Placental pericyte (primary cell): Measurements from ENCODE around the gene UTRN. TPM values are rescaled to one million over a fixed set of nuclear protein-coding genes. Genes with fewer than 3 reads are reported as not detected.

Experiments used
- total RNA-seq: library from RNA; depleted of rRNA; stranded (reverse); fragments of >200 nt; gene quantifications from 2 replicates; pipeline ENCODE4 v1.2.3, GENCODE V29; 2012

UTRN gene
- 71.3 and 114 TPM in 2 replicates for total RNA-seq

GRCh38 chr6:144284783-144285547 lies at the start of gene UTRN:
TSS of gene UTRN (plus strand) at chr6:144285335. CDS start at chr6:144291829, 6,494 bp downstream.

Other genes with a start within 250 kb of the UTRN start
- 109 and 126 TPM in 2 replicates for gene SF3B5, start 189.8 kb upstream of the UTRN start, total RNA-seq
- gene STX11, start 134.8 kb upstream of the UTRN start, total RNA-seq, result 1.0 and 2.6 TPM in 2 replicates